Measurements from ENCODE around the gene CD3D.

- TF ChIP-seq CTCF (conservative IDR thresholded peaks at IDR 0.05; ENCODE audit: low read length): no peak
- TF ChIP-seq EZH2phosphoT487 (IDR thresholded peaks at IDR 0.05; ENCODE audit: borderline replicate concordance, low read depth, low read length): no peak
Observed at GRCh38 chr11:118313242-118313641, 29.3 kb downstream of the CD3D start.
